BJ (cell line): ENCODE data around the gene FUT1. TPM values are rescaled to one million over a fixed set of nuclear protein-coding genes. Genes with fewer than 3 reads are reported as not detected.

Experiments
- CTCF ChIA-PET: fragments of 350-600 bp; formaldehyde crosslinking; extraction: SDS; loops from one replicate; lab custom pipeline; 2021; ENCODE audit warnings: antibody characterized with exemption, inconsistent platforms; lab: Yijun Ruan, JAX
- POLR2A ChIA-PET: fragments of 300-600 bp; sonication (Branson Sonifier 250); formaldehyde crosslinking; extraction: SDS; loops from one replicate; lab custom pipeline; 2021; ENCODE audit warnings: antibody characterized with exemption; lab: Charles Lee
- DNase-seq: peaks from one replicate; pipeline ENCODE4 v3.0.0-alpha.2; 2011; ENCODE audit warnings: low read depth
- H3K27me3 ChIP-seq: 2 replicates; pipeline ENCODE4 v1.6.0; 2011; ENCODE audit warnings: low read length; ENCODE audit not compliant: control insufficient read depth, insufficient read depth
- H3K36me3 ChIP-seq: 2 replicates; pipeline ENCODE4 v1.5.1; 2011; ENCODE audit warnings: low read length; ENCODE audit not compliant: control insufficient read depth, insufficient read depth
- H3K4me3 ChIP-seq: 2 replicates; pipeline ENCODE4 v1.5.1; 2011; ENCODE audit warnings: low read depth, mild to moderate bottlenecking, control low read depth, low read length
- CTCF ChIP-seq: IDR thresholded peaks from 2 replicates; pipeline ENCODE4 v1.5.1; 2011; ENCODE audit warnings: low read depth, mild to moderate bottlenecking, control low read depth, inconsistent platforms, low read length, moderate library complexity; ENCODE audit not compliant: insufficient read depth
- polyA plus RNA-seq: library from polyadenylated mRNA; depleted of rRNA; stranded (reverse); fragments of >200 nt; gene quantifications from 2 replicates; pipeline ENCODE4 v1.2.3, GENCODE V29; 2011

FUT1 gene
- polyA plus RNA-seq, 1 experiment, result 0.37 TPM

GRCh38 chr19:48784527-48784926 lies 32.1 kb upstream of the FUT1 start:
- Histone ChIP-seq H3K4me3 (no peak overlapping the region), H3K27me3 (no peaks in the 10 kb centered on the region), H3K36me3 (no peaks in the 10 kb centered on the region)
- ChIA-PET CTCF (interaction anchor here (1.6 to 5.2 kb wide), 5 partner anchors 10 to 60 kb away, joined by 5 to 36 read pairs (median 9); partner anchors contain the start of gene HSD17B14), POLR2A (no interaction called here)
- DNase-seq, result no peak
- TF ChIP-seq CTCF, result no peak

- CTCF ChIA-PET, result interaction anchor here (1.0 to 1.7 kb wide), 4 partner anchors 24 to 237 kb away, joined by 3 to 4 read pairs (median 4); partner anchors contain the start of gene HSD17B14
Measured at GRCh38 chr19:48780631-48781391, 28.4 kb upstream of the FUT1 start.

GRCh38 chr19:48779636-48780035 lies 27.2 kb upstream of the FUT1 start:
- no peaks in the 10 kb centered on the region for H3K27me3 ChIP-seq
- ChIA-PET POLR2A (no interaction called here), CTCF (interaction anchor here (1.1 to 1.9 kb wide), 4 partner anchors 16 to 134 kb away, joined by 3 to 8 read pairs (median 4); partner anchors contain the start of genes CA11 and HSD17B14)
- H3K36me3 ChIP-seq, result no peaks in the 10 kb centered on the region
- no peak for TF ChIP-seq CTCF
- H3K4me3 ChIP-seq, result no peak overlapping the region
- no peak for DNase-seq

More at GRCh38 chr19:48780631-48781391, 28.4 kb upstream of the FUT1 start:
- H3K4me3 ChIP-seq, result no peak overlapping the region
- no peaks in the 10 kb centered on the region for H3K27me3 ChIP-seq
- POLR2A ChIA-PET, result no interaction called here
- DNase-seq, result no peak
- H3K36me3 ChIP-seq, result no peaks in the 10 kb centered on the region
- no peak for TF ChIP-seq CTCF

- POLR2A ChIA-PET, result no interaction called here
- no peak for TF ChIP-seq CTCF
- Histone ChIP-seq H3K27me3 (no peaks in the 10 kb centered on the region), H3K4me3 (no peak overlapping the region), H3K36me3 (no peaks in the 10 kb centered on the region)
- no peak for DNase-seq
- CTCF ChIA-PET, result interaction anchor here (0.7 to 1.9 kb wide), 2 partner anchors 18 to 68 kb away, joined by 3 to 8 read pairs; no protein-coding TSS in a partner anchor
Measured at GRCh38 chr19:48777720-48778119, 25.3 kb upstream of the FUT1 start.

- ChIA-PET POLR2A (no interaction called here), CTCF (no interaction called here)
- Histone ChIP-seq H3K27me3 (no peaks in the 10 kb centered on the region), H3K4me3 (no peak overlapping the region), H3K36me3 (no peaks in the 10 kb centered on the region)
- no peak for TF ChIP-seq CTCF
- DNase-seq, result no peak
Measured at GRCh38 chr19:48777139-48777538, 24.7 kb upstream of the FUT1 start.
